HepG2 (cell line): ENCODE data around the gene SLCO3A1. TPM values are rescaled to one million over a fixed set of nuclear protein-coding genes. Genes with fewer than 3 reads are reported as not detected.

ENCODE experiments used
- ATAC-seq: fragments of 200-7000 bp; cut with Tn5 transposase; 3 replicates; pipeline ENCODE4 v1.9.1; 2020; ENCODE audit warnings: mild to moderate bottlenecking, moderate library complexity
- BruUV-seq: library from RNA; stranded (reverse); fragments of 400-500 nt; replicated peaks from 2 replicates; lab custom pipeline; 2021; lab: Mats Ljungman, UMichigan
- CTCF ChIA-PET: fragments of 300-600 bp; formaldehyde crosslinking; extraction: SDS; loops from one replicate; lab custom pipeline; 2021; ENCODE audit warnings: low total read pairs, inconsistent platforms, low intra/inter-chr PET ratio; lab: Yijun Ruan, JAX
- POLR2A ChIA-PET: fragments of 350-600 bp; sonication (Branson Sonifier 250); formaldehyde crosslinking; loops from one replicate; lab custom pipeline; 2020; ENCODE audit warnings: antibody characterized with exemption, inconsistent platforms; lab: Yijun Ruan, JAX
- DNase-seq: peaks from one replicate; pipeline ENCODE4 v3.0.0-alpha.2; 2015; ENCODE audit warnings: low spot score
- FAIRE-seq: peaks from 3 replicates; lab custom pipeline; 2011; peaks lifted over from hg19 to GRCh38; lab: Jason Lieb, UNC
- H2AFZ ChIP-seq: one replicate; pipeline ENCODE4 v1.6.1; 2011; ENCODE audit warnings: low read length, inconsistent platforms
- H3K27ac ChIP-seq: fragments of 300-600 bp; 3 replicates; pipeline ENCODE4 v1.8.0; 2011; ENCODE audit warnings: mixed run types, mild to moderate bottlenecking, mixed read lengths, low read length, inconsistent platforms; ENCODE audit not compliant: insufficient read depth; ENCODE audit errors: extremely low read length
- H3K27me3 ChIP-seq, 2 experiments: fragments of 200-600 bp in 1 of 2; 2 replicates in 1 of 2; 3 replicates in 1 of 2; pipeline versions ENCODE4 v1.6.0 to v1.8.0; 2011; ENCODE audit warnings: low read length in 2 of 2, mild to moderate bottlenecking in 2 of 2, moderate library complexity in 2 of 2, inconsistent platforms in 1 of 2; ENCODE audit not compliant: insufficient read depth in 2 of 2, control insufficient read depth in 1 of 2
- H3K36me3 ChIP-seq, 2 experiments: fragments of 200-600 bp in 1 of 2; replicated peaks in 1 of 2; 2 replicates in 1 of 2; 3 replicates in 1 of 2; pipeline versions ENCODE4 v1.5.1 to v1.8.0; 2011; ENCODE audit warnings: low read length in 2 of 2, inconsistent platforms in 1 of 2; ENCODE audit not compliant: insufficient read depth in 2 of 2, control insufficient read depth in 1 of 2
- H3K4me1 ChIP-seq: 2 replicates; pipeline ENCODE4 v1.5.1; 2012; ENCODE audit warnings: low read length, inconsistent platforms; ENCODE audit not compliant: insufficient read depth
- H3K4me2 ChIP-seq: 2 replicates; pipeline ENCODE4 v1.6.0; 2011; ENCODE audit warnings: low read depth, low read length, inconsistent platforms
- H3K4me3 ChIP-seq, 3 experiments: fragments of 200-600 bp in 1 of 3; sonication (generic), shearing (Covaris generic) in 1 of 3; replicated peaks in 1 of 3; 2 replicates each; pipeline ENCODE4 v1.5.1; 2011 to 2016; ENCODE audit warnings: low read length in 3 of 3, inconsistent platforms in 2 of 3, low read depth in 2 of 3, mild to moderate bottlenecking in 2 of 3, control low read depth in 1 of 3, mixed read lengths in 1 of 3; ENCODE audit not compliant: insufficient read depth in 1 of 3
- H3K79me2 ChIP-seq: one replicate; pipeline ENCODE4 v1.6.1; 2011; ENCODE audit warnings: low read length, inconsistent platforms; ENCODE audit not compliant: insufficient read depth
- H3K9ac ChIP-seq: 2 replicates; pipeline ENCODE4 v1.6.0; 2011; ENCODE audit warnings: mild to moderate bottlenecking, low read depth, low read length, inconsistent platforms; ENCODE audit not compliant: insufficient read depth
- H3K9me3 ChIP-seq: 2 replicates; pipeline ENCODE4 v1.5.1; 2012; ENCODE audit warnings: mild to moderate bottlenecking, low read length
- H4K20me1 ChIP-seq: 2 replicates; pipeline ENCODE4 v1.6.0; 2011; ENCODE audit warnings: inconsistent platforms, mild to moderate bottlenecking, low read length, moderate library complexity; ENCODE audit not compliant: insufficient read depth
- MAFG ChIP-seq: sonication (generic); formaldehyde crosslinking; IDR thresholded peaks from 2 replicates; pipeline ENCODE4 v1.5.1; 2020; ENCODE audit warnings: mild to moderate bottlenecking, missing genetic modification reagents
- SIX4 ChIP-seq: sonication (generic); formaldehyde crosslinking; IDR thresholded peaks from 2 replicates; pipeline ENCODE4 v1.4.0; 2020; ENCODE audit warnings: missing genetic modification reagents
- WGBS: methylation state at CpG from one replicate; pipeline ENCODE4 v1.1.6; 2017; ENCODE audit warnings: low lambda C conversion rate; 5-methylcytosine and 5-hydroxymethylcytosine counted together
- in situ Hi-C: cut with HindIII; loops from 2 replicates; pipeline ENCODE4 v1.10.0; 2017; ENCODE audit warnings: low pct_unique_long_range_greater_than_20kb; ENCODE audit not compliant: extremely low pct_ligation_motif_present
- intact Hi-C: fragments of 100-400 bp; cut with micrococcal nuclease; formaldehyde crosslinking; loops from one replicate; pipeline ENCODE4 v1.10.0; 2022; ENCODE audit not compliant: unreplicated experiment
- polyA plus RNA-seq, 8 experiments: library from polyadenylated mRNA; depleted of rRNA in 3 of 8; stranded (reverse) in 7 of 8; unstranded in 1 of 8; fragments of >200 nt; fragmentation: Illumina TruSeq in 4 of 8; extraction: Trizol in 4 of 8; gene quantifications; 2 replicates each; pipeline versions ENCODE4 v1.2.1 to v1.2.3, GENCODE V29; 2011 to 2016; ENCODE audit warnings: low read depth in 4 of 8, missing spikeins in 1 of 8, mixed read lengths in 1 of 8; ENCODE audit not compliant: insufficient read depth in 1 of 8
- total RNA-seq, 5 experiments: library from RNA; depleted of rRNA; stranded (reverse); fragments of >200 nt; fragmentation: Illumina TruSeq; extraction: Trizol; gene quantifications; 2 replicates each; pipeline ENCODE4 v1.2.3, GENCODE V29; 2016; ENCODE audit warnings: low read depth in 1 of 5
- TF ChIP-seq, protein P1 (sequence below): IDR thresholded peaks from 2 replicates; pipeline ENCODE4 v1.6.1; 2016; ENCODE audit warnings: control low read depth
- TF ChIP-seq, protein P2 (sequence below): sonication (generic); formaldehyde crosslinking; IDR thresholded peaks from 2 replicates; pipeline ENCODE4 v1.9.0; 2021; ENCODE audit warnings: missing genetic modification reagents, mild to moderate bottlenecking, borderline replicate concordance
- TF ChIP-seq, protein P3 (sequence below): sonication (generic); formaldehyde crosslinking; IDR thresholded peaks from 2 replicates; pipeline ENCODE4 v1.5.1; 2020; ENCODE audit warnings: missing genetic modification reagents, mild to moderate bottlenecking, borderline replicate concordance

The SLCO3A1 gene
- total and polyA plus RNA-seq, 2 of the 13 experiments (the other 11 are each of a cell fraction or from before 2014, with no cell fraction given), result 0.02 TPM; not detected in 1

DNA sequence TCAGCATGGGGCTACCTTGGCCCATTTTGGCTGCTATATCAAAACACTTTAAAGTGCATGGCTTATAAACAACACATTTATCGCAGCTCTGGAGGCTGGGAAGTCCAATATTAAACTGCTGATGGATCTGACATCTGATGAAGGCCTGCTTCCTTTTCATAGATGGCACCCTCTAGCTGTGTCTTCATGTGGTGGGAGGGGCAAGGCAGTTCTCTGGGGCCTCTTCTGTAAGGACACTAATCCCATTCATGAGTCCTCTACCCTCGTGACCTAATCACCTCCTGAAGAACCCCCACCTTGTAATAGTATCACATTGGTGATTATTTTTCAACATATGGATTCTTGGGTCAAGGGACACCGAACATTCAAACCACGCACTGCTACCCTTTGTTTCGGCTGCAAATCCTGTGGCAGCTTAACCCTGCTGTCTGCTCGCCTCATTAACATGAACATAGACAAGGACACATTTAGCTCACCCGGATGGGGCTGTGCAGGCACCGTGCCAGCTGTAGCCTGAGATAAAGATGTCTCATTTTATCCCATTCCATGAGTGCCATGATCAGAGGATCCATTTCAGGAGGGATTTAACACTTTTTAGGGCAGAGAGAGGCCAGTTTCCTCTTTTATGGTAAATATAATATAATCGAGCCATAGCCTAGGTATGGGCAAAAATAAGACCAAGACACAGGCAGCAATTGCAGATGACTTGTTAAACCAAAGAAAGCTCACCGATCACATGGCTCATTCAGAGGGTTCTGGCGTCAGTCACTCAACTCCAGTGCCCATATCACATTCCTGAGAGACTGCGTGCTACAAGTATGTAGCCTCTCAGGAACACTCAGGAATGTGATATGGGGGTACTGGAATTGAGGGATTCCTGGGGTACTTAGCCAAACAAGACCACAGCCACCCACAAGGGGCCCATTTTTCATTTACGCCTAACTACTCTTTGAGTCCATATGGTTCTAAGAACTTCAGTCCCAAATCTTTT is 289.0 kb downstream of the SLCO3A1 start:
- BruUV-seq, result no TSS peak
- H3K4me3 ChIP-seq, result no peak overlapping the region
- H3K36me3 ChIP-seq, result no peaks in the 10 kb centered on the region
- no peak overlapping the region for H2AFZ ChIP-seq
- TF ChIP-seq, protein P1, sequence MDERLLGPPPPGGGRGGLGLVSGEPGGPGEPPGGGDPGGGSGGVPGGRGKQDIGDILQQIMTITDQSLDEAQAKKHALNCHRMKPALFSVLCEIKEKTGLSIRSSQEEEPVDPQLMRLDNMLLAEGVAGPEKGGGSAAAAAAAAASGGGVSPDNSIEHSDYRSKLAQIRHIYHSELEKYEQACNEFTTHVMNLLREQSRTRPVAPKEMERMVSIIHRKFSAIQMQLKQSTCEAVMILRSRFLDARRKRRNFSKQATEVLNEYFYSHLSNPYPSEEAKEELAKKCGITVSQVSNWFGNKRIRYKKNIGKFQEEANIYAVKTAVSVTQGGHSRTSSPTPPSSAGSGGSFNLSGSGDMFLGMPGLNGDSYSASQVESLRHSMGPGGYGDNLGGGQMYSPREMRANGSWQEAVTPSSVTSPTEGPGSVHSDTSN, result no peak
- TF ChIP-seq MAFG (CRISPR knock-in tag) (no peak), SIX4 (CRISPR knock-in tag) (no peak)
- TF ChIP-seq, protein P2, sequence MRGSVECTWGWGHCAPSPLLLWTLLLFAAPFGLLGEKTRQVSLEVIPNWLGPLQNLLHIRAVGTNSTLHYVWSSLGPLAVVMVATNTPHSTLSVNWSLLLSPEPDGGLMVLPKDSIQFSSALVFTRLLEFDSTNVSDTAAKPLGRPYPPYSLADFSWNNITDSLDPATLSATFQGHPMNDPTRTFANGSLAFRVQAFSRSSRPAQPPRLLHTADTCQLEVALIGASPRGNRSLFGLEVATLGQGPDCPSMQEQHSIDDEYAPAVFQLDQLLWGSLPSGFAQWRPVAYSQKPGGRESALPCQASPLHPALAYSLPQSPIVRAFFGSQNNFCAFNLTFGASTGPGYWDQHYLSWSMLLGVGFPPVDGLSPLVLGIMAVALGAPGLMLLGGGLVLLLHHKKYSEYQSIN (CRISPR knock-in tag), result no peak
- TF ChIP-seq, protein P3, sequence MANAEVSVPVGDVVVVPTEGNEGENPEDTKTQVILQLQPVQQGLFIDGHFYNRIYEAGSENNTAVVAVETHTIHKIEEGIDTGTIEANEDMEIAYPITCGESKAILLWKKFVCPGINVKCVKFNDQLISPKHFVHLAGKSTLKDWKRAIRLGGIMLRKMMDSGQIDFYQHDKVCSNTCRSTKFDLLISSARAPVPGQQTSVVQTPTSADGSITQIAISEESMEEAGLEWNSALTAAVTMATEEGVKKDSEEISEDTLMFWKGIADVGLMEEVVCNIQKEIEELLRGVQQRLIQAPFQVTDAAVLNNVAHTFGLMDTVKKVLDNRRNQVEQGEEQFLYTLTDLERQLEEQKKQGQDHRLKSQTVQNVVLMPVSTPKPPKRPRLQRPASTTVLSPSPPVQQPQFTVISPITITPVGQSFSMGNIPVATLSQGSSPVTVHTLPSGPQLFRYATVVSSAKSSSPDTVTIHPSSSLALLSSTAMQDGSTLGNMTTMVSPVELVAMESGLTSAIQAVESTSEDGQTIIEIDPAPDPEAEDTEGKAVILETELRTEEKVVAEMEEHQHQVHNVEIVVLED, result no peak
- TF ChIP-seq, all 625 proteins: peak for 0
- POLR2A ChIA-PET, result no interaction called here
- FAIRE-seq (no peak), ATAC-seq (no peak), DNase-seq (no peak)
- Histone ChIP-seq H3K79me2 (no peaks in the 10 kb centered on the region), H3K9ac (no peak overlapping the region), H3K4me2 (no peak overlapping the region), H3K9me3 (no peaks in the 10 kb centered on the region), H3K27ac (no peak overlapping the region), H3K4me1 (no peaks in the 10 kb centered on the region), H3K27me3 (peaks cover 0 to 7% of the 10 kb centered on the region in 2 experiments; a peak in 2 of 5 replicates), H4K20me1 (no peaks in the 10 kb centered on the region)
- in situ Hi-C loops (no loop called here), intact Hi-C loops (no loop called here)
- WGBS, result 26% methylated on average over 13 of the region's 13 CpGs
- CTCF ChIA-PET, result no interaction called here
